Colon (tissue), 2 donors: Measurements from ENCODE around the gene LAMB1.

Source experiments
- FAIRE-seq: peaks from 2 replicates; lab custom pipeline; 2012; peaks lifted over from hg19 to GRCh38; lab: Jason Lieb, UNC
- donor health status: control.
- donor health status: control.

The LAMB1 gene

DNA sequence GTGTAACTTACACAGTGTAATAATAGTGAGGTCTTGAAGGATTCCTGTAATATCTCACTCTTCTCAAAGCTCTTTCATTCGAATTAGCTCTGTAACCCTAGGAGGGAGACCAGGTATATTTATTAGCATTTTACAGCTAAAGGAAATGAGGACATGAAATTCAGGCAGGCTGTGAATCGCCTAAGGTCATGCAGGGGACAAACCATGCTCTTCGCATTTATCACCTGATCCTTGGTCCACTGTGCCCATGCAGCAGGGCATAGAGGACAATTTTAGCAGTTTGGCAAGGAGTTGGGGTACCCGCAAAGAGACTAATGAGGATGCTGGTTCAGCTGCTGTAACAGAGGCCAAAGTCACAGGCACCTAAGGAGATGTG lies 14.8 kb upstream of the LAMB1 start:
- FAIRE-seq, result no peak

DNA sequence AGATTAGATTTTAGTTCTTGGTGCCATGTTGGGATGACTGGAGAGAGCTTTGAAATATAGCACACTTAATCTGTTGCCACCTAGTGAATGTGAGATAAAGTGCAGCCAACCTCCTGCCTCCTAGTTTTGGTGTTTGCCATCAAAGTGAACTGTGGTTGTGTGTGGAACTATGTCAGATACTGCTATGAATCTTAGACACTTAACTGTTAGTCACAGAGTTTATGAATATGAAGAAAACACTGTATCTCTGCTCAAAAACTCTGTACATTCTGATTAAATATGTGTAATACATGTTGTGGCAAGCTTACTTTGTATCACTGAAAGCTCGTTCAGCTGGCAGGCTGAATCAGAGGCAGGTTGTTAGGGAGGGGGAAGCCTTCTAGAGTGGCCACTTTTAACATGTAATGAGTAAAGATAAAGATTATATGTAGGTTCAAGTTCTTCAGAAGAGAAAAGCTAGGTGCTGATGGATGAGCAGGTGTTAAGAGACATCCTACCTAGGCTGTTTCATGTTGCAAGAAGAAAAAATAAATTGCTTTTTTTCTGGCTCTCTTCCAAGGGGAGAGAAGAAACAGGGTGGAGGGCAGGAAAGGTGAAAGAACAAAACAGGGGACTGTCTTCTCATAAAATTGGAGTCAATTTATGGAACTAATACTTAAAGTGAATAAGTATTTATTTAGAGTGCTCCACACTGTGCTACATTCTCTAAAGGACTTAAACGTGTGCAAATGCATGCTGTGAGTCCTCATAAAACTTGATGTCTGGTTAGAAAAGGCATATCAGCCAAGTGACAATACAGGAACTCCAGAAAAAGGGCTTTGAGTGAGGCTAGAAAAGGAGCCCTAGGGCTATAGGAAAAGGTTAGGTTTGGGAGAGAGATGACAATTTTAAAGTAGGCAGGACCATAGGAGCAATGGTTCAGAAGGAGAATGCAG lies 14.1 kb upstream of the LAMB1 start:
- no peak for FAIRE-seq

DNA sequence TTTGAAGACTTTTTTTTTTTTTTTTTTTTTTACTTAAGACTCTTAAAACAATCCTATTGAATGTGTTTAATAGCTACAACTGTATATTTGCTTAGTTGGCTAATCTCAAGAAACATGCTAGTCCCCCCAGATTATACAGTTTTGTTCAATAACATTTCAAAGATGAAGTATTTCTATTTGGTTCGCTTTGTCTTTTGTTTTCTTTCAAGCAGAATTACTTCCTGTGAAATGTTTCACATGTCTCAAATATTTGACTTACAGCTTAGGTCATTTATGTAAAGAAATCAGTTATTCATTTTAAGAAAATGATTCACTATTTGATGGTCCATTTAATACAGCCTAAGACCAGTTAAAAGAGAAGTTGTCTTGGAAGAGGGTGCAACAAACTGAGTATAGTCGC lies 12.8 kb upstream of the LAMB1 start:
- FAIRE-seq, result no peak

DNA sequence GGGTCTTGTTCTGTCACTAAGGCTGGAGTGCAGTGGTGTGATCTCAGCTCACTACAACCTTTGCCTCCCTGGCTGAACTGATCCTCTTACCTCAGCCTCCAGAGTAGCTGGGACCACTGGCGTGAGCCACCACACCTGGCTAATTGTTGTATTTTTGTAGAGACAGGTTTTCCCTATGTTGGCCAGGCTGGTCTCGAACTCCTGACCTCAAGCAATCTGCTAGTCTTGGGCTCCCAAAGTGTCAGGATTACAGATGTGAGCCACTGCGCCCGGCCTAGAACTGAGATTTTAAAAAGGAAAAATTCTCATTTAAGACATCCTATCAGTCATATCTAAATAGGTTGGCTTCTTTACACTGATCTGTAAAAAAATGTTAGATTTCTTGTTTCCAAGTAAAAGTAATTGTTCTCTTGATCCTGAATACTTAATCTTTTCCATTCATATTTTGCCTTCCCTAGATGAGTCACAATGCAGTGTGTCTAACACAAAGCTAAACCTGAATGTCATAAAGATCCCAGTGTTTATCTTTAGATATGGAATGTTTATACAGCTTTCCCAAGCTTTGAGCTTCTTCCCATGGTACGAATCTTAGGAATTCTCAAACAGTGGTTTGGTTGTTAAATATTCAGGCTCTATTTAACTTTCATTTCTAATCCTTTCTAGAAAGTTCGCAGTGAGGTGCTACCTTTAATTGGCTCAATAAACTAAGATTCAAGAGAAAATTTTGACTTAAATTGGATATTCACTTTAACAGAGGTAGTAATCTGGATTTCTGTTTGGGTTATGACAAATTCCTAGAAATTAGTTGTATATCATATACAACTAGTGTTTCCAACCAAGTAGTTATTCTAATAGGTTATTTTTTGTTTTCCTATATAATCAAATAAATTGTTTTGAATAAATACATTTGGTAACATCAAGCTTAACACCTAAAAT lies 12.1 kb upstream of the LAMB1 start:
- no peak for FAIRE-seq

DNA sequence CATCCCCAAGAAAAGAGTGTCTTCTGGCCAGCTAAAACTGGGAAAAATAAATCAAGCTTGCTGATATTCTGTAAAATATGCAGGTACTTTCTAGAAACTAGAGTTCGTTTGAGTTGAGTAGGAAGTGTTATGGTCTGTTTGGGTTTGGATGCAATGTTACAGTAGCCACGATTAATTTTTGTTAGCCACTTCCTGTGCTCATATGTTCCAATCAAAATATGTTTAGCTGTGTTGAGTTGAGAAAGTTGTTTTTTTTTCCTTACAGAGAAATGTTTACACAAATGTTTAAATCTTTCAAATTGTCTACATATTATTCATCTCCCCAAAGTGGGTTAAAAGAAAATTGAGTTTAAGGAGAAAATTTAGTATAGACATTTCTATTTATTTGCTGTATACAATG lies 11.3 kb upstream of the LAMB1 start:
- no peak for FAIRE-seq

DNA sequence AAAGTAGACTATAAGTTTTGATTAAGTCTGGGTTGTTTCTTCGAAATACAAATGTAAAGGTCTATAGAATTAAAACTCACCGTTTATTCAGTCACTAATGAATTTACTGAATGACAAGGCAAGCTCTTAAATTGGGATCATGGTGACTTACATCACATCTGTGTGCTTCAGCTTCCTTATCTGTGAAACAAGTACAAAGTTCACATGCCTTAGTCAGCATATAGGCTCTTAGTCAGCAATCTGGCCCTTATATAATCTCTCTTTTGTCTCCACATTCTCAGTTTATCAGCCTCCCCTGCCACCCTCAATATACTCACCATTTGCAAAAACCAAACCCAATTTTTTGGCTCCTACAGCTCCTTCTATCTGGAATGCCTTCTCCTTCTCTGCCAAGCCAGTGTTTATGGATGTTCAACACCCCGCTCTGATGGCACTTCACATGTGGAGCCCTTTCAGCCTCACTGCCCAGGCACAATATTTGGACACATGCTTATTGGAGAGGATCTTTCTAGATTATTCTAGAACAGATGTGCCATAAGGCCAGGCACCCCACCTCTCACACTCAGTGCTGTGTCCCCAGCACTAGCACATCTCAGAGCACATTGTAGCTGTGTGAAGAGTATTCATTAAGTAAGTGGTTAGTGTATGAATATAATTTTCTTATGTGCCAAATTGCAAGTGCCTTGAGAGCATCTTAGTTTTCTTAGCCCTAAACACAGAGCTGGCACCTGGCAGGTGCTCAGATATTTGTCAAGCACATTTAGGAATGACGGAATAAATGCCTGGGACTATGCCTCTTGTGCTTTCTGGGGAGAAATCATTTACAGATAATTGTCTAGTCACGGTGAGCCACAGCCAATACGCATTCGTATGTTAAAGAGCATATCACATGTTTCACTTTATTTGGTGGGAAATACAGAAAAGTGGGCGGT lies 9.8 kb upstream of the LAMB1 start:
- no peak for FAIRE-seq

DNA sequence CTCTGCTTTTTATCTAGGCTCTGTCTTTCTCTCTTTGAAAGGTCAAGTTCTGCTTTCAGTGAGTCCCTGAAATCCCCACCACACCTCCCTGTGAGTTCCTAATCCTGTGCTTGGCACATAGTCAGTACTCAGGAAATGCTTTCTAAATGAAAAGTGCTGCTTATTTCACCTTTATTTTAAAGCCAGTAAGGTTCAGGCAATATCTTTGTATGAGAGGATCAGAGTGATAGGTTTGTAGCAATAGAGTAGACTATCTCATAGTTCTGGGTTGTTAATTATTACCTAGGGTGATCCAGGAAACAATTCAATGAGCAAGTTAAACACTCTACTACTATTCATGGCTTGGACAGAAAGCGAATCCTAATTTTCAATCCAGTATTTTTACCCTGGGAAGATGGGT lies 7.4 kb upstream of the LAMB1 start:
- no peak for FAIRE-seq

DNA sequence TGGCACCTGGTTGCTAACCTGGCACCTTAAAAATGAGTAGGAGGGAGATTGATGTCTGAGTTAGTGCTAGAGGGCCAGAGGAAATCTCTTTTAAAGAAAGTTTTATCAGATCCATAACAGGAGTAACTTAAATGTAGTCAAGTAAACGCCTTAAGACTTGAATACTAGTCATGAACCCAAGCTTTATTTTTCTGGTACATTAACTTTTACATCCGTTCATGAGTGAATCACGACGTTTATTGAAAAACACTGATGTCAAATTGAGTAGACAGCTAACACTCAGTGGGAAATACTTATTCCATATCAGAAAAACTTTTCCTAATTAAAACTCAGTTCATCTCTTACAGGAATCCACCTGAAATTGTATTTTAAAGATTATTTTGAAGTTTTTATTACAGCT lies 6.9 kb upstream of the LAMB1 start:
- FAIRE-seq, result no peak

DNA sequence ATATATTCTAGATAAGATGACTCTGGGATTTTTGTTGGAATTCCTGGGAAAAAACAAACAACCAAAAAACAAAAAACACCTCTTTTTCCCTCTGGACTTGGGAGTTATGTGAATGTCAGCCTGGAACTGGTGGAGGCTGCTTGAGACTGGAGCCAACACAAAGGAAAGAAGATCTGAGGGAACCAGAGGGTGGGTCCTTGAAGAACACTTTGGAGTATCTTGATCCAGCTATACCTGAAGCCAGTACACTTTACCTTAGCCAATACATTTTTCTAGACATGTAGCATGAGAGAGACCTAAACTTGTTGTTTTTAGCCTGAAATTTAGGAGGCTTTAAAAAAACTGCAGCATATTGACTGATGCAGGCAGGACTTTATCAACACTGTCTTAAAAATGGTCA lies 5.9 kb upstream of the LAMB1 start:
- FAIRE-seq, result no peak

DNA sequence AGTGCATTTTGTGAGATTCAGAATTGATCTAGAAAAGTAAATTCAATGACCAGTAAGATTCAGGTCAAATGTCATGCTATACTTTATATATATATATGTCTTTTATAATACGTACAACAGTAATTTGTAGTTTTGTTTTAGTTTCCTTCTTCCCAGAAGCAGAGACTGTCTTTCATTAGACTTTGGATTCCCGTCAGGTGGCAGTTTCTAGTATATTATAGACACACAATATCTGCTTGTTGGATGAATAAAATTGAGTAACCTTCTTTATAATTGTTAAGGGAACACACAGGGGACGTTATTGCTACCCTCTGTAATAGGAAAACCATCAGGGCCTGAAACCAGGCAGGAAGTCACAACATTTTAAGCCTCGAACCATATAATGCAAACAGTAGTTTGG lies 5.3 kb upstream of the LAMB1 start:
- no peak for FAIRE-seq

DNA sequence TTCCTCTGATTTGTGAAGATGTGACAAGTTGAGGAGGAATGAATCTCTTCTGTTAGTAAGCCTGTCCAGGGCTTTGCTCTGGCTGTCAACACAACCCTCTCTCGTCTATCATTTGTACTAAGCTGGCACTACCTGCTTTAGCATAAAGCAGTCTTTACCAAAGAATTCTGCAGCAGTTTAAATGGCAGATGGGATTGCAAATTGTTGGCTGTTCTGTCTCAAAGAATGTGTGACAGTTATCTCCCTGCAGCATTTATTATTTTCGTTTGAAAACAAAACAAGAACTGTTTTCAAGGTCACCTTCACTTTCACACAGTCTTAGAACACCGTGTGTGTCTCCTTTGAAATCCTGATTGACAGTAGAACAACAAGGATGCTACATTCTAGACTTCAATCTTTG lies 4.8 kb upstream of the LAMB1 start:
- FAIRE-seq, result no peak

DNA sequence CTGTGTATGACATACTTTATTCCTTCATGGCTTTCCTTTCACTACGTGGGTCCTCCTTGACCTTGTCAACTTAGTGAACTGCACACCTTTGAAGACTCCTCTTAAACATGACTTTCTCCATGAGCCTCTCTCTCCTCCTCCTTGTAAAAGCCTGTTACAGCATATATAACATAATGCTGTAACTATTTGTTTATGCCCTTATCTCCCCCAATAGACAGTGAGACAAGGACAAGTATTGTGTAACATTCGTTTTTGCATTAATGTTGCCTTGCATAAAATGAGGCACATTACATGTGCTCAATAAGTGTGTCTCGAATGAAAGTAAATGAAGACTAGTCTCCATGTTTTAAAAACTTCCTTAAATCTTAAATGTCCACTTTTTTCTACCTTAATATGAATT lies 4.3 kb upstream of the LAMB1 start:
- FAIRE-seq, result no peak

DNA sequence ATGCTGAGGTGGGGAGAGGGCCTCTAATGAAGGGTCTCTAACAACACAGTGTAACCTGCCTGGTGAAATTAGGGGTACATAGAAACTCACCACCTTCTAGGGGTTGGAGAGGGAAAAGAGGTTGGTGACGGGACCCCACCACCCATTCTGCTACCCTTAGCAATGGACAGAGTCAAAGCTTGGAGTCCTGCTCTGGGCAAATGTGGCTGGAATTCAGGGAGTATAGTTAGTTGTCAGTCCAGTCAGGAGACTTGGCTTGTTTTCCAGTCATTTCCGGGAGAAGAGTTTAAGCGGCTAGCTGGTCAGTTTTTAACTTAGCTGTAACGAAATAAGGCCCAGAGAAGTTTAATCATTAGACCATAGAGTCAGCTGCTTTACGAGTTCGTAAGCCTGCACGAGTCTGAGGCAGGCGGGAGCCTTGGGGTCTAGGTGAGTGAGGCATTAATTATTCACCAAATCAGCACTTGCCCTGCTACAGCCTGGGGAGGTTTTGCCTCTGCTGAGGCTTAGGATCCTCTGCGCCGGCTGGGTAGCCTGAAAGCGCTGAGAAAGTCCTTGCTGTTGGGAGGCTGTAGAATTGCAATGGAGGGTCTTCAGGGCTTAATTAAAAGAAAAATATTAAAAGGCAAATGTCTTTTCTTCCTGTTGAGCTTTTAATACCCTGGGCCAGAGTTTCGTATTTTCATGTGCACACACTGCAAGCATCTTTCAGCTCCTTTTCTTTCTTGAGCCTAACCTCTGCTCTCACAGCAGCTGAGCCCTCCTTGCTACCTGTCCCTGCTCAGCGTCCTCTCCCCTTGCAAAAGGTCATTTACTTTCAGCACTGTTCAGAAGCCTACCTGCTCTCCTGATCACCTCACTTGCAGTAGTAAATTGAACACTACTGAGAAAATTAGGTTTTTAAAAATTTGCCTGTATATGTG lies 1.5 kb upstream of the LAMB1 start:
- FAIRE-seq, result no peak

DNA sequence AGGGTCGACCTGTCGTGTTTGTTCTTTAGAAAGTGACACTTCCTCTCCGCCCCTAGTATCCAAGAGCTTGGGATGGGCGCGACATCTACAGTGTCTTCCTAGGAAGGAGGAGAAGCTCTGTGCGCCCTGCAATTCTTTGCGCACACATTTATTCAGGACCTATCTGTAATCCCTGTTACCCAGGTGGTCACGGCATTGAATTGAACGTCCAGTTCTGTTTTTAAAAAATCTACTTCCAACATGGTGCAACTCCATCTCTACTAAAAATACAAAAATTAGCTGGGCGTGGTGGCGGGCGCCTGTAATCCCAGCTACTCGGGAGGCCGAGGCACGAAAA lies 606 bp upstream of the LAMB1 start:
- FAIRE-seq, result no peak

DNA sequence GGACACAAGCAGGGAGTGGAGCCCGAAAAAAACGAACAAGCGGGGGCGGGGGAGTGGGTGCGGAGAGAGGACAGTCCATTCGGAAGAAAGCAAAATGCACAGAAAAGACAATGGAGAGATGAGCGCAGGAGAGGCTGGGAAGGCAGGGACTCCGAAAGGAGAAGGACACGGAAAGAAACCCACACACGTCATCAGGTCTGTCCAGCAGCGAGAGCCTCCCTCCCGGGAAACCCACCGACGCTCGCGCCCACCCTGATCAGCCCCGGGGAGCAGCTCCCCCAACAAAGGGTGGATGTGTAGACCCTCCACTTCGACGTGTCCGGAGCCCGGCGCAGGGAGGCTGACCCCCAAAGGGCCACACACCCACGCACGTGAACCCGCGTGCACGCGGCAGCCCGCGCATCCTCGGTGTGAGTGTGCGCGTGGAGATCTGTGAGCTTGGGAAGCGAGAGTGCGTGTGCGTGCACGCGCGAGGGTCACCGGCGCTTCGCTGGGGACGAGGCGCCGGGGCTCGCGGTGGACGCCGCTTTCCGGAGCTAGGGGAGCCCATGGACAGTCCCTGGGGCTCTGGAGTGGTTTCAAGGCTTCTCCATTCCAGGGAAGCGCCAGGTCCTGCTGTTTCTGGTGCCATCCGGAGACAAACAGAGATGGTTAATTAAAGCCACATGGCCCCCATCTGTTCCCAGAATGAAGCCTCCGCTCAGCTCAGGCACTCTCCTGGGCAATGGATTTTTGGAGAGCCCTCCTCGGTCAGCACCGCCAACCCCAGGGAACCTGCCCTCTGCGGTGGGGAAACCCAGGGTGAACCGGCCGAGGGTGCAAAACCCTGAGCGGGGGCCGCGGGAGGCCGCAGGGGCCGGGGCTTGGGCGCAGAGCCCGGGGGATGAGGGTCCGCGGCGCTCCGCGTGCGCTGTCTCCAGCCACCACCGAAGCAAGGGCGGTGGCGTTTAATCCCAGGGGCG lies 916 bp downstream of the LAMB1 start:
- FAIRE-seq, result no peak

DNA sequence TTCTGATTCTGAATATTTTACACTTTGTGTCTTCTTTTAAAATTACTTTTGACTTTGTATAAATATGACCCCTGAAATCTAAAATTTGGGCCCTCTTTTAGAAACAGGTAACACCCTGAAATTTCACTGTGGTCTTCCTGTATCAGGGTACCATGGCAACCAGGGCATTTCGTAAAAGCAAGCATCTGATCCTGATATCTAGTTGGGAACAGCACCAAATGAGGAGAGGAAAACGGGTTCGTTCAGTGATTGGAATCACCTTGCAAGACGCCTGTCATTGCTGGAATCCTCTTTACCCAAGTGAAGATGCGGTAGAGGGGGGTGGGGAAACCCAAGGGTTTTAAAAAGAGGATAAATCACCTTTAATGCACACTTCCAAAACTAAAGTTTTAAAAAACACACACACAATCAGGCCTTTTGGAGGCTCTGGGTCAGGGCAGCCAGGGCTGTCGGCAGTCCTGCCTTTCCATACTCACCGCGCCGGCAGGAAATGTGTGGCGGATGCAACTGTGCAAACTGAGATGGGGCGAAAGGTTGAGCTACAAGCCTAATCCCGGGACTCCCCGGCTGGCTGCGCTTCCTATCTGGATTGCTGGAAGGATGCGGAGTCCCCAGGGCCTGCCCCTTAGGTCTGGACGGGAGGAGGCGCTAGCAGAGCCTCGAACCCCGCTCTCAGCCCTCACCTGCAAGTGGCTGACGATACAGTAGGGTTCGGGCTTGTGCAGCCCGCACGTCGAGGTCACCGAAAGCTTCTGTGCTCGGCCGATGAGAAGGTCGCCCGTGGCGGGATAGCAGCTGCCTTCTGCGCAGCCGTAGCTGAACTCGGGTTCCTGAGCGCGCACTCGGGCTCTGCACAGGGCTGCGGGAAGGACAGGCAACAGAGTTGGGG lies 1.8 kb downstream of the LAMB1 start:
- no peak for FAIRE-seq

DNA sequence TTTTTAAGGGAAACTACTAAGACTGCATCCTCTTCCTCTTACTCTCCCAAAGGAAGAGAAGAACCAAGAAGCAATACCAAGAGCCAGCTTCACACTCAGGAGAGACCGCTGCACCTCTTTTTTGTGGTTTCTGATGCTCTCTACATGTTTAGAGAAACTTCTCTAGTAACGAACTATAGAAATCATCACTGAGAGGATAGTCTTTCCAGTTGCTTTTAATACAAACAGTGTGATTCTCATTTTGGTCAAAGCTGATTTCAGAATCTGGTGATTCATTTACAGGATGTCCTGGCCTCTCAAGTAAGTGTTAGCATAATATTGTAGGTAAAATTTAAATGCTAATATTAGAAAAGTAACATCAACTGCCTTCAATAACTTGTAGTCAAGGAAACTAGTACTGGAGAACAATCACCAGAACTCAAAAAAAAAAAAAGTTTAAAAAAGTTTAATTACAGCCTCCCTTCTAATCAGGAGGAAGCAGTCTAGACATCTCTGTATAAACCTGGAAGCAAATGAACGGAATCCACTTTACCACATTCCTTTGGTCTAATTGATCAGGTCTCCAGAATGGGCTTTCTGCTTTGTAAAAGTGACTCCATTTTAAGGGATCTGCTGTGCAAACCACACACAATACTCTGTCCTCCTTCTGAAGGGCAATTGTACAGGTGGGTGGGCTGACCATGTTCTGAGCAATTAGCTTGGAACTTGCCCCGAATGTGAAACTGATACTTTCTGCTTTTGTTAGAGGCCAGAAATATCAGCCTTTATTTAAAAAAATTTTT lies 3.0 kb downstream of the LAMB1 start:
- no peak for FAIRE-seq
